Body of pancreas (tissue), 4 donors: ENCODE measurements around the gene KRT16.

Source experiments
- CTCF ChIP-seq, 7 experiments: fragments of 450-650 bp in 4 of 7; fragments of 200-600 bp in 3 of 7; sonication (generic) in 3 of 7; IDR thresholded peaks; one replicate each; pipeline ENCODE4 v1.5.1; 2016 to 2019; ENCODE audit warnings: antibody characterized with exemption in 7 of 7
- POLR2A ChIP-seq, 3 donors: fragments of 450-650 bp; IDR thresholded peaks; one replicate each; pipeline ENCODE4 v1.6.1; 2016; ENCODE audit warnings: antibody characterized with exemption in 3 of 3, mild to moderate bottlenecking in 2 of 3

GRCh38 chr17:41565338-41565737, 47.2 kb downstream of the KRT16 start:
- no peak for TF ChIP-seq POLR2A (IDR thresholded peaks at IDR 0.05)
- TF ChIP-seq CTCF (IDR thresholded peaks at IDR 0.05) = no peak
